Caco-2 (cell line): Measurements from ENCODE around the gene PRR3. TPM values are rescaled to one million over a fixed set of nuclear protein-coding genes. Genes with fewer than 3 reads are reported as not detected.
"Not testable (repeated sequence)": the region's sequence is repeated elsewhere in the genome, so short reads cannot be mapped to it uniquely, and the experiment has no call there.

ENCODE experiments used
- BruUV-seq: library from RNA; stranded (reverse); fragments of 400-500 nt; replicated peaks from 2 replicates; lab custom pipeline; 2021; lab: Mats Ljungman, UMichigan
- CTCF ChIA-PET: fragments of 300-600 bp; sonication (Branson Sonifier 250); formaldehyde crosslinking; loops from one replicate; lab custom pipeline; 2022; ENCODE audit warnings: antibody characterized with exemption; lab: Charles Lee
- POLR2A ChIA-PET: fragments of 300-600 bp; sonication (Branson Sonifier 250); formaldehyde crosslinking; loops from one replicate; lab custom pipeline; 2022; ENCODE audit warnings: antibody characterized with exemption; lab: Charles Lee
- DNase-seq, 2 experiments: peaks; one replicate each; pipeline versions ENCODE4 v3.0.0 to v3.0.0-alpha.2; 2020 to 2022
- H3K27me3 ChIP-seq: replicated peaks from 2 replicates; pipeline ENCODE4 v1.6.0; 2011; ENCODE audit warnings: low read length; ENCODE audit not compliant: control insufficient read depth, insufficient read depth
- H3K36me3 ChIP-seq: 2 replicates; pipeline ENCODE4 v1.5.1; 2011; ENCODE audit warnings: low read length; ENCODE audit not compliant: control insufficient read depth, insufficient read depth
- H3K4me1 ChIP-seq: fragments of 250-450 bp; sonication (Bioruptor Pico); 2 replicates; pipeline ENCODE4 v1.5.1; 2020; ENCODE audit warnings: mild to moderate bottlenecking
- H3K4me3 ChIP-seq: 2 replicates; pipeline ENCODE4 v1.5.1; 2011; ENCODE audit warnings: low read depth, mild to moderate bottlenecking, control low read depth, low read length
- H3K9me3 ChIP-seq: fragments of 250-450 bp; sonication (Bioruptor Pico); 2 replicates; pipeline ENCODE4 v1.5.1; 2020; ENCODE audit warnings: mild to moderate bottlenecking, moderate library complexity
- H3K27ac Mint-ChIP-seq: one replicate; pipeline ENCODE4 v1.8.0; 2022; ENCODE audit warnings: mixed read lengths; ENCODE audit not compliant: unreplicated experiment
- H3K27me3 Mint-ChIP-seq: one replicate; pipeline ENCODE4 v1.8.0; 2022; ENCODE audit warnings: mixed read lengths; ENCODE audit not compliant: insufficient read depth, unreplicated experiment
- H3K36me3 Mint-ChIP-seq: one replicate; pipeline ENCODE4 v1.8.0; 2022; ENCODE audit warnings: mild to moderate bottlenecking, mixed read lengths; ENCODE audit not compliant: insufficient read depth, unreplicated experiment
- H3K4me1 Mint-ChIP-seq: one replicate; pipeline ENCODE4 v1.8.0; 2022; ENCODE audit warnings: low read depth, mixed read lengths; ENCODE audit not compliant: unreplicated experiment
- H3K4me3 Mint-ChIP-seq: one replicate; pipeline ENCODE4 v1.8.0; 2022; ENCODE audit warnings: mild to moderate bottlenecking, moderate library complexity, mixed read lengths; ENCODE audit not compliant: unreplicated experiment
- H3K9me3 Mint-ChIP-seq: one replicate; pipeline ENCODE4 v1.8.0; 2022; ENCODE audit warnings: mixed read lengths; ENCODE audit not compliant: unreplicated experiment
- intact Hi-C: fragments of 100-400 bp; cut with micrococcal nuclease; formaldehyde crosslinking; loops from one replicate; pipeline ENCODE4 v1.10.0; 2022; ENCODE audit not compliant: unreplicated experiment
- total RNA-seq: library from RNA; stranded (reverse); gene quantifications from 2 replicates; pipeline ENCODE4 v1.2.3, GENCODE V29; 2022
- TF ChIP-seq, protein P1 (sequence below), 2 experiments: fragments of 200-600 bp in 1 of 2; IDR thresholded peaks; 1 replicate in 1 of 2; 2 replicates in 1 of 2; pipeline versions ENCODE4 v1.5.1 to v1.8.0; 2011 to 2022; ENCODE audit warnings: antibody characterized with exemption in 1 of 2, control low read depth in 1 of 2, inconsistent platforms in 1 of 2, low read depth in 1 of 2, low read length in 1 of 2, mild to moderate bottlenecking in 1 of 2, moderate library complexity in 1 of 2; ENCODE audit not compliant: insufficient read depth in 1 of 2, severe bottlenecking in 1 of 2, unreplicated experiment in 1 of 2

The PRR3 gene
- total RNA-seq, 1 experiment from 2014 or later: 20.3 TPM

DNA sequence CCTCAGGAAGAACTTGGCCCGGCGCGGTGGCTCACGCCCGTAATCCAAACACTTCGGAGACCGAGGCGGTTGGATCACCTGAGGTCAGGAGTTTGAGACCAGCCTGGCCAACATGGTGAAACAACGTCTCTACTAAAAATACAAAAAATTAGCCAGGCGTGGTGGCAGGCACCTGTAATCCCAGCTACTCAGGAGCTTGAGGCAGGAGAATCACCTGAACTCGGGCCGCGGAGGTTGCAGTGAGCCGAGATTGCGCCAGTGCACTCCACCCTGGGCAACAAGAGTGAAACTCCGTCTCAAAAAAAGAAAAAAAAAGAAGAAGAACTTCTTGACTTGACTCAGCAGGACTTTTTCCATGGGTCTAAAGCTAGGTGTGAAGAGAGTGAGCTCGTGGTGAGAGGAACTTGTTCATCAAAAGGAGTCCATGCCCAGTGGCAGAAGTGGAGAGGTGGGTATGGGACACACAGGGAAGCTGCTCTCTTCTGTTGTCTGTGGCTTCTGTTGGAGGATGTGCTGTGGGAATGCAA lies 27.7 kb upstream of the PRR3 start:
- BruUV-seq, H3K9me3 ChIP-seq, H3K4me3 ChIP-seq, intact Hi-C loops, H3K4me1 Mint-ChIP-seq, H3K27ac Mint-ChIP-seq, H3K27me3 ChIP-seq, POLR2A ChIA-PET, H3K27me3 Mint-ChIP-seq, DNase-seq, H3K36me3 Mint-ChIP-seq, H3K9me3 Mint-ChIP-seq, H3K36me3 ChIP-seq, H3K4me3 Mint-ChIP-seq, CTCF ChIA-PET: not testable (repeated sequence)
- H3K4me1 ChIP-seq: peaks cover 13% of the 10 kb centered on the region

DNA sequence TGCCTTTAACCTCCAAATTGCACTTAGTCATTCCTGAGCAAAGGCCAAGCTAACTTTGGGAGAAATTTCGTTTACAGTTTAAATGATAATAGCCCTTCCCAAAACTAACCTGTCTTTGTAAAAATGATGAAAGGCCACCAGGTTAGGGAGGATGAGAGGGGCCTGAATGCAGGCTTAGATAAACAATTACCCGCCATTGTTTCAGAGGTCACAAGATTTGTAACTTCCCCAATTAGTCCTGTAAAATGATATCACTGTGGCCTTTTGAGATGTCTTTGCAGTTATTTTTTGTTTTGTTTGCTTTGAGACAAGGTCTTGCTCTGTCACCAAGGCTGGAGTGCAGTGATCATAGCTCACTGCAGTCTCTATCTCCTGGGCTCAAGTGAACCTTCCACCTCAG lies 27.1 kb upstream of the PRR3 start:
- Mint-ChIP-seq H3K9me3 (peaks cover 7% of the 10 kb centered on the region), H3K4me1 (peaks cover 7% of the 10 kb centered on the region), H3K36me3 (no peaks in the 10 kb centered on the region), H3K27me3 (no peaks in the 10 kb centered on the region), H3K27ac (no peak overlapping the region), H3K4me3 (no peak overlapping the region)
- CTCF ChIA-PET: no interaction called here
- no peak for DNase-seq
- Histone ChIP-seq H3K27me3 (no peaks in the 10 kb centered on the region), H3K36me3 (no peaks in the 10 kb centered on the region), H3K4me1 (peaks cover 13% of the 10 kb centered on the region), H3K9me3 (peaks cover 10% of the 10 kb centered on the region), H3K4me3 (no peak overlapping the region)
- POLR2A ChIA-PET: no interaction called here
- TF ChIP-seq, protein P1, sequence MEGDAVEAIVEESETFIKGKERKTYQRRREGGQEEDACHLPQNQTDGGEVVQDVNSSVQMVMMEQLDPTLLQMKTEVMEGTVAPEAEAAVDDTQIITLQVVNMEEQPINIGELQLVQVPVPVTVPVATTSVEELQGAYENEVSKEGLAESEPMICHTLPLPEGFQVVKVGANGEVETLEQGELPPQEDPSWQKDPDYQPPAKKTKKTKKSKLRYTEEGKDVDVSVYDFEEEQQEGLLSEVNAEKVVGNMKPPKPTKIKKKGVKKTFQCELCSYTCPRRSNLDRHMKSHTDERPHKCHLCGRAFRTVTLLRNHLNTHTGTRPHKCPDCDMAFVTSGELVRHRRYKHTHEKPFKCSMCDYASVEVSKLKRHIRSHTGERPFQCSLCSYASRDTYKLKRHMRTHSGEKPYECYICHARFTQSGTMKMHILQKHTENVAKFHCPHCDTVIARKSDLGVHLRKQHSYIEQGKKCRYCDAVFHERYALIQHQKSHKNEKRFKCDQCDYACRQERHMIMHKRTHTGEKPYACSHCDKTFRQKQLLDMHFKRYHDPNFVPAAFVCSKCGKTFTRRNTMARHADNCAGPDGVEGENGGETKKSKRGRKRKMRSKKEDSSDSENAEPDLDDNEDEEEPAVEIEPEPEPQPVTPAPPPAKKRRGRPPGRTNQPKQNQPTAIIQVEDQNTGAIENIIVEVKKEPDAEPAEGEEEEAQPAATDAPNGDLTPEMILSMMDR (IDR thresholded peaks at IDR 0.05; ENCODE audit: insufficient read depth in 1 of 2, low read depth in 1 of 2, low read length in 1 of 2, severe bottlenecking in 1 of 2, unreplicated experiment in 1 of 2): no peak
- intact Hi-C loops: no loop called here
- no TSS peak for BruUV-seq

DNA sequence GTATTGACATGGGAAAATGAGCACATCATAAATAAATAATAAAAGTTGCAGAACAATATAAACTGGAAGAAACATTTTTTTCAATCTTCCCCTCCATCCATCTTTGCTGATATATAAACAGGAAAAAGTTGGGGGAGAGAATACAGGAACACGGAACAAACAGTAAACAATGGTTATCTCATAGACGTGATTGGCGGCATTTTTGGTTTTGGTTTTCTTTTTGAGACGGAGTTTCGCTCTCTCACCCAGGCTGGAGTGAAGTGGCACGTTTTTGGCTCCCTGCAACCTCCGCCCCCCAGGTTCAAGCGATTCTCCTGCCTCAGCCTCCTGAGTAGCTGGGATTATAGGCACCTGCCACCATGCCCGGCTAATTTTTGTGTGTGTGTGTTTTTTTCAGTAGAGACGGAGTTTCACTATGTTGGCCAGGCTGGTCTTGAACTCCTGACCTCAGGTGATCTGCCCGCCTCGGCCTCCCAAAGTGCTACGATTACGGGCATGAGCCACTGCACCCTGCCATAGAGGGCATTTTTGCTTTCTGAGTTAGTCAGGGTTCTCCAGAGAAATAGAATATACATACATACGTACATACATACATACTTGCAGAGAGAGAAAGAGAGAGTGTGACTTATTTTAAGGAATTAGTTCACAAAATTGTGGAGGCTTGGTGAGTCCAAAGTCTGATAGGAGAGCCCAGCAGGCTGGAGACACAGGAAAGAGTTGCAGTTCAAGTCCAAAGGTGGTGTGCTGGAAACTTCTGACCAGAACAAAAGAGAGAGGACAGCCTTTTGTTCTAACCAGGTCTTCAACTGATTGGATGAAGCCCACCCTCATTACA lies 23.4 kb upstream of the PRR3 start:
- H3K4me3 Mint-ChIP-seq: no peak overlapping the region
- Histone ChIP-seq H3K27me3 (no peaks in the 10 kb centered on the region), H3K4me1 (peaks cover 4% of the 10 kb centered on the region), H3K36me3 (no peaks in the 10 kb centered on the region), H3K4me3 (no peak overlapping the region), H3K9me3 (peaks cover 10% of the 10 kb centered on the region)
- H3K27me3 Mint-ChIP-seq: no peaks in the 10 kb centered on the region
- ChIA-PET POLR2A (no interaction called here), CTCF (no interaction called here)
- H3K9me3 Mint-ChIP-seq: peaks cover 7% of the 10 kb centered on the region
- DNase-seq: no peak
- H3K4me1 Mint-ChIP-seq: peaks cover 7% of the 10 kb centered on the region
- no peaks in the 10 kb centered on the region for H3K36me3 Mint-ChIP-seq
- BruUV-seq: no TSS peak
- intact Hi-C loops: no loop called here
- TF ChIP-seq, protein P1 (IDR thresholded peaks at IDR 0.05; ENCODE audit: insufficient read depth in 1 of 2, low read depth in 1 of 2, low read length in 1 of 2, severe bottlenecking in 1 of 2, unreplicated experiment in 1 of 2): no peak
- no peak overlapping the region for H3K27ac Mint-ChIP-seq
